KMS-11 (cell line): ENCODE results near the gene HRH3.

Experiments used
- H2AFZ ChIP-seq: fragments of 200-600 bp; sonication (generic); 2 replicates; pipeline ENCODE4 v1.6.1; 2016; ENCODE audit warnings: antibody characterized with exemption, mixed run types, low read depth
- H3K27ac ChIP-seq: fragments of 200-600 bp; sonication (generic); 2 replicates; pipeline ENCODE4 v1.6.1; 2016; ENCODE audit warnings: mild to moderate bottlenecking, mixed run types
- H3K27me3 ChIP-seq: fragments of 200-600 bp; sonication (generic); 2 replicates; pipeline ENCODE4 v1.6.1; 2017; ENCODE audit warnings: mild to moderate bottlenecking, low read depth, mixed run types, moderate library complexity; ENCODE audit not compliant: insufficient read depth
- H3K36me3 ChIP-seq: fragments of 200-600 bp; sonication (generic); 2 replicates; pipeline ENCODE4 v1.6.1; 2017; ENCODE audit warnings: mild to moderate bottlenecking, mixed run types; ENCODE audit not compliant: insufficient read depth
- H3K4me1 ChIP-seq: fragments of 200-600 bp; sonication (generic); 2 replicates; pipeline ENCODE4 v1.6.1; 2016; ENCODE audit warnings: mild to moderate bottlenecking, low read depth, mixed run types; ENCODE audit not compliant: poor library complexity, severe bottlenecking
- H3K4me2 ChIP-seq: fragments of 200-600 bp; sonication (generic); 2 replicates; pipeline ENCODE4 v1.7.0; 2016; ENCODE audit warnings: mild to moderate bottlenecking, mixed run types
- H3K4me3 ChIP-seq: fragments of 200-600 bp; sonication (generic); IDR thresholded peaks from 2 replicates; pipeline ENCODE4 v1.6.1; 2017; ENCODE audit warnings: low read depth, low read length, mixed read lengths; ENCODE audit not compliant: insufficient read depth
- H3K79me2 ChIP-seq: fragments of 200-600 bp; sonication (generic); 2 replicates; pipeline ENCODE4 v1.6.1; 2016; ENCODE audit warnings: low read depth, mixed run types; ENCODE audit not compliant: insufficient read depth
- H3K9ac ChIP-seq: fragments of 200-600 bp; sonication (generic); 2 replicates; pipeline ENCODE4 v1.6.1; 2016; ENCODE audit warnings: mild to moderate bottlenecking, mixed run types
- H4K20me1 ChIP-seq: fragments of 200-600 bp; sonication (generic); 2 replicates; pipeline ENCODE4 v1.6.1; 2016; ENCODE audit warnings: mild to moderate bottlenecking, mixed run types; ENCODE audit not compliant: insufficient read depth
- CTCF ChIP-seq: fragments of 200-600 bp; sonication (generic); conservative IDR thresholded peaks from 2 replicates; pipeline ENCODE4 v1.6.1; 2017; ENCODE audit warnings: low read depth, mild to moderate bottlenecking, antibody characterized with exemption, low read length, moderate library complexity, mixed read lengths

Gene HRH3

DNA sequence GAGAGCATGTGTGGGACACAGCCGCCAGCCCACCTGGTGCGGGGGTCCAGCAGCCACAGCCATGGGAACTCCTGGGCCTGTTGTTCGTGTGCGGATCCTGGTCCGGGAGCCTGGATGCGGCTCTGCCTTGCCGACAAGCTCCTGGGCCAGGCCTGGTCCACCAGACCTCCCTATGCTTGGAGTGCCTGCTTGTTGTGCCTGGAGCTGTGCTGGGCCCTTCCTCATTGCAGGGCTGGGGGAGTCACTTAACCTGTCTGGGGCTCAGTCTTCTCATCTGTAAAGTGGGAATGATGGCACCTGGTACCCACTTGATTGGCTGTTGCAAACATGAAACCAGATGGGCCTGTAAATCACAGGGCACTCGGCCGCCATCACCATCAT is 15.7 kb upstream of the HRH3 start:
- Histone ChIP-seq H3K79me2 (no peaks in the 10 kb centered on the region; the same call in 1 of the 2 replicates), H4K20me1 (no peaks in the 10 kb centered on the region), H3K27ac (no peak overlapping the region), H3K4me2 (no peak overlapping the region), H3K4me3 (no peak overlapping the region), H3K27me3 (peaks cover 54% of the 10 kb centered on the region), H2AFZ (no peak overlapping the region), H3K36me3 (no peaks in the 10 kb centered on the region), H3K9ac (no peak overlapping the region), H3K4me1 (peaks cover 9% of the 10 kb centered on the region)
- TF ChIP-seq CTCF = no peak

DNA sequence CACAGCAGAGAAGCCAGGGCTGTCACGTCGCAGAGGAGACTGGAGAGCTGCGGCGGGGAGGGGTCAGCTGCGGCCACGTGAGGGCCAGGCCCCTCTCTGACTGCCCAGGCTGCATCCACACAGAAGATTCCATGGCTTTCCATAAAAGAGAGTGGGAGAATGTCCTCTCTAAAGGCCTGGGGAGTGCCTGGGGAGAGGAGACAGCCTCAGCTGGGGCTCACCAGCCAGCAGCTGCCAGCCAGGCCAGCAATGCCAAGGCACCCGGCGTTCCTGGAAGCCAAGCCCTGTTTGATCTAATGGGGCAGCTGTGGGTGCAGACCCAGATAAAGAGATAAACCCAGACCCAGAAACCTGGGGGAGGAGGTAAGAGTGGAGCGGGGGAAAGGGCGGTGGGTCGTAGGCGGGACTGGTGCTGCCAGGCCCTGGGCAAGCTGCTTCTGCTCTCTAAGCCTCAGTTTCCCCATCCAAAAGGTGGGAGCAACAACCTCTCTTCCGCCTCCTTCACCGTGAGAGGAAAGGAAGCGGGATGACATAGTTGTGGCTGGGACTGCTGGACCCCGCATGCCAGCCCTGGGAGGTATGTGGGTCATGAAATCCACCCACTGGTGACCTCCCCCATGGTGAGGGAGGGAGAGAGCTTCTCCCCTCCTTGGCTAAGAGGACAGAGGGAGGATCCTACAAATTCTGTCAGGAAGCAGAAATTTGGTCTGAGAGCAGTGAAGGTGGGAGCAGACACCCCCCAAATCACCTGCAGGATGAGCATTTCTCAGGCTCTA is 15.1 kb upstream of the HRH3 start:
- no peak overlapping the region for H2AFZ ChIP-seq
- no peaks in the 10 kb centered on the region for H4K20me1 ChIP-seq
- TF ChIP-seq CTCF = no peak
- no peaks in the 10 kb centered on the region for H3K36me3 ChIP-seq
- H3K4me3 ChIP-seq = no peak overlapping the region
- H3K27me3 ChIP-seq = peaks cover 58% of the 10 kb centered on the region
- no peak overlapping the region for H3K9ac ChIP-seq
- H3K27ac ChIP-seq = no peak overlapping the region
- peaks cover 9% of the 10 kb centered on the region for H3K4me1 ChIP-seq
- no peak overlapping the region for H3K4me2 ChIP-seq
- no peaks in the 10 kb centered on the region; the same call in 1 of the 2 replicates for H3K79me2 ChIP-seq

DNA sequence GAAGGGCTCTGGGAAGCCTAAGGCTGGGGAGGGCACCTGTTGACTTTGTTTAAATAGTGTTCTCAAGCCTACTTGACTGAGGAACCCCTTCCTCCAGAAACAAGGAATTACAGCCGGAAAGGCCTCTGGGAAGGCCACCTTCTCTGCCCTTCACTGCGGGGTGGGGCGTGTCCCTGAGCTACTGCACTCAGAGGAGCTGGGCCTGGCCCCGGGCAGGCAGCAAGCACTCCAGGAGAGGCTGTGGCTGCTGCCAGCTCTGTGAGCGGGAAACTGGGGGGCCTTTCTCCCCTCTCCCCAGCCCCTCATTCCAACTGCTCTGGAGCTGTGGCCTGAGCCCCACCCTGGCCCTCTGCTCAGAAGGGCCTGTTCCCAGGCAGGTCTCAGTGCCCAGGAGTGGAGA is 14.3 kb upstream of the HRH3 start:
- Histone ChIP-seq H3K4me3 (no peak overlapping the region), H3K4me1 (peaks cover 5% of the 10 kb centered on the region), H3K9ac (no peak overlapping the region), H3K27me3 (peaks cover 58% of the 10 kb centered on the region), H3K36me3 (no peaks in the 10 kb centered on the region), H2AFZ (no peak overlapping the region), H3K4me2 (no peak overlapping the region), H4K20me1 (no peaks in the 10 kb centered on the region), H3K79me2 (no peaks in the 10 kb centered on the region; the same call in 1 of the 2 replicates), H3K27ac (no peak overlapping the region)
- no peak for TF ChIP-seq CTCF

- no peak overlapping the region for H2AFZ ChIP-seq
- no peak for TF ChIP-seq CTCF
- H3K4me2 ChIP-seq = no peak overlapping the region
- H3K27ac ChIP-seq = no peak overlapping the region
- H3K4me1 ChIP-seq = peaks cover 3% of the 10 kb centered on the region
- no peak overlapping the region for H3K9ac ChIP-seq
- H3K27me3 ChIP-seq = peaks cover 62% of the 10 kb centered on the region
- H3K4me3 ChIP-seq = no peak overlapping the region
- no peaks in the 10 kb centered on the region for H3K79me2 ChIP-seq
- no peaks in the 10 kb centered on the region for H4K20me1 ChIP-seq
- H3K36me3 ChIP-seq = no peaks in the 10 kb centered on the region
These were observed 13.6 kb upstream of the HRH3 start for GRCh38 chr20:62233684-62234083.
